Activated CD4-positive, alpha-beta T cell treated with anti-CD3 and anti-CD28 coated beads, Interleukin-2, amount 50 U/mL, for 24 hours (primary cell): ENCODE measurements around the gene UGT2B15.
"Not testable (repeated sequence)": the region's sequence is repeated elsewhere in the genome, so short reads cannot be mapped to it uniquely, and the experiment has no call there.

Experiments
- DNase-seq, 2 donors: peaks; one replicate each; pipeline ENCODE4 v3.0.0-alpha.2; 2020; ENCODE audit warnings: low read depth in 1 of 2, low spot score in 1 of 2

Gene UGT2B15

GRCh38 chr4:68656445-68656973, 13.9 kb downstream of the UGT2B15 start:
- DNase-seq, result not testable (repeated sequence)

GRCh38 chr4:68655764-68656444, 14.5 kb downstream of the UGT2B15 start:
- DNase-seq, result no peak

GRCh38 chr4:68654946-68655721, 15.3 kb downstream of the UGT2B15 start:
- no peak for DNase-seq

GRCh38 chr4:68651932-68652331, 18.5 kb downstream of the UGT2B15 start:
- no peak for DNase-seq

- no peak for DNase-seq
These were observed 40.1 kb downstream of the UGT2B15 start for GRCh38 chr4:68630371-68630770.

- not testable (repeated sequence) for DNase-seq
These were observed 47.7 kb downstream of the UGT2B15 start for GRCh38 chr4:68622731-68623130.

- DNase-seq, result no peak
These were observed 53.3 kb downstream of the UGT2B15 start for GRCh38 chr4:68617003-68617698.

- no peak for DNase-seq
These were observed 54.6 kb downstream of the UGT2B15 start for GRCh38 chr4:68615699-68616422.

GRCh38 chr4:68613752-68614151, 56.7 kb downstream of the UGT2B15 start:
- no peak for DNase-seq

GRCh38 chr4:68606240-68606639, 64.2 kb downstream of the UGT2B15 start:
- no peak for DNase-seq

- no peak for DNase-seq
These were observed 71.3 kb downstream of the UGT2B15 start for GRCh38 chr4:68599150-68599549.

- DNase-seq, result no peak
These were observed 73.0 kb downstream of the UGT2B15 start for GRCh38 chr4:68597482-68597881.
